ENCODE data around the gene WDR6. TPM values are rescaled to one million over a fixed set of nuclear protein-coding genes. Genes with fewer than 3 reads are reported as not detected.

The WDR6 gene
- total and polyA plus RNA-seq, 10 of the 15 experiments (the other 5 are each of a cell fraction or from before 2014, with no cell fraction given), result 21.3 to 169 (median 107) TPM

GRCh38 chr3:48962340-48962739 lies 44.9 kb upstream of the WDR6 start:
- TF ChIP-seq ZNF217 (IDR thresholded peaks at IDR 0.05), result no peak
- no peak for TF ChIP-seq HCFC1 (IDR thresholded peaks at IDR 0.05; ENCODE audit: low read length)
- no peak for TF ChIP-seq SRF (IDR thresholded peaks at IDR 0.05; ENCODE audit: low read depth in 2 of 2, low read length in 2 of 2)
- TF ChIP-seq STAT3 (IDR thresholded peaks at IDR 0.05; ENCODE audit: low read depth, low read length), result no peak
- no peak for TF ChIP-seq CBX5 (IDR thresholded peaks at IDR 0.05; ENCODE audit: low read depth)
- no peak for TF ChIP-seq RAD51 (IDR thresholded peaks at IDR 0.05)
- no peak for TF ChIP-seq FOXK2 (IDR thresholded peaks at IDR 0.05)
- TF ChIP-seq STAT1 (conservative IDR thresholded peaks at IDR 0.05), result no peak
- TF ChIP-seq BCL11A (IDR thresholded peaks at IDR 0.05; ENCODE audit: low read depth, low read length), result no peak
- no peak for TF ChIP-seq MEF2B (IDR thresholded peaks at IDR 0.05; ENCODE audit: partially characterized antibody, poor library complexity, severe bottlenecking)
- no peak for TF ChIP-seq ZNF24 (IDR thresholded peaks at IDR 0.05)
- TF ChIP-seq ELK1 (IDR thresholded peaks at IDR 0.05; ENCODE audit: low read depth, low read length), result no peak
- no peak for TF ChIP-seq USF2 (IDR thresholded peaks at IDR 0.05; ENCODE audit: borderline replicate concordance, low read depth, low read length)
- no peak for TF ChIP-seq ATF2 (IDR thresholded peaks at IDR 0.05; ENCODE audit: low read length)
- no peak for TF ChIP-seq ZBED1 (IDR thresholded peaks at IDR 0.05; ENCODE audit: borderline replicate concordance)
- TF ChIP-seq EGR1 (IDR thresholded peaks at IDR 0.05; ENCODE audit: borderline replicate concordance in 1 of 2, low read depth in 2 of 2, low read length in 2 of 2), result no peak
- no peak for TF ChIP-seq SMAD5 (IDR thresholded peaks at IDR 0.05; ENCODE audit: low read depth)
- in situ Hi-C loops (cut with MboI), result no loop called here
- 100% methylated on average over 2 of the region's 2 CpGs for WGBS (ENCODE audit: insufficient coverage, insufficient replicate concordance, low lambda C conversion rate, missing lambda C conversion rate)

More at GRCh38 chr3:48962340-48962739, 44.9 kb upstream of the WDR6 start:
- Histone ChIP-seq H3K9ac (ENCODE audit: control insufficient read depth, insufficient read depth, low read length) (no peak overlapping the region), H3K79me2 (ENCODE audit: control insufficient read depth, insufficient read depth, low read length) (no peaks in the 10 kb centered on the region), H2AFZ (ENCODE audit: control insufficient read depth, low read depth, low read length) (no peak overlapping the region), H3K27me3 (replicated peaks in 1 of 2; ENCODE audit: control insufficient read depth in 2 of 2, insufficient read depth in 2 of 2, low read length in 1 of 2) (no peaks in the 10 kb centered on the region), H3K4me2 (ENCODE audit: control insufficient read depth, insufficient read depth) (no peak overlapping the region), H3K4me1 (ENCODE audit: control insufficient read depth, insufficient read depth, low read length) (peaks cover 15% of the 10 kb centered on the region), H3K9me3 (replicated peaks; ENCODE audit: control insufficient read depth, insufficient read depth, low read length) (no peaks in the 10 kb centered on the region), H4K20me1 (ENCODE audit: control insufficient read depth, insufficient read depth) (no peaks in the 10 kb centered on the region), H3K27ac (ENCODE audit: control insufficient read depth, insufficient read depth) (no peak overlapping the region), H3K4me3 (no peak overlapping the region), H3K36me3 (ENCODE audit: control insufficient read depth in 2 of 2, insufficient read depth in 2 of 2, low read length in 1 of 2) (peaks cover 7 to 11% of the 10 kb centered on the region in 2 experiments)
- ChIA-PET CTCF (no interaction called here), RAD21 (ENCODE audit: unreplicated experiment) (no interaction called here), SMC1A (ENCODE audit: uncharacterized antibody, unreplicated experiment) (no interaction called here), POLR2A (no interaction called here)
- no peak for FAIRE-seq
- no peak for DNase-seq (ENCODE audit: low read depth, low spot score)
- no peak for ATAC-seq
- no TSS peak for BruUV-seq (replicated peaks)
- intact Hi-C loops (cut with micrococcal nuclease; ENCODE audit: unreplicated experiment), result no loop called here
